ENCODE results near the gene PANX2. TPM values are rescaled to one million over a fixed set of nuclear protein-coding genes. Genes with fewer than 3 reads are reported as not detected.

PANX2 gene
- total and polyA plus RNA-seq, 2 of the 13 experiments (the other 11 are each of a cell fraction or from before 2014, with no cell fraction given): 0.15 to 1.1 TPM

DNA sequence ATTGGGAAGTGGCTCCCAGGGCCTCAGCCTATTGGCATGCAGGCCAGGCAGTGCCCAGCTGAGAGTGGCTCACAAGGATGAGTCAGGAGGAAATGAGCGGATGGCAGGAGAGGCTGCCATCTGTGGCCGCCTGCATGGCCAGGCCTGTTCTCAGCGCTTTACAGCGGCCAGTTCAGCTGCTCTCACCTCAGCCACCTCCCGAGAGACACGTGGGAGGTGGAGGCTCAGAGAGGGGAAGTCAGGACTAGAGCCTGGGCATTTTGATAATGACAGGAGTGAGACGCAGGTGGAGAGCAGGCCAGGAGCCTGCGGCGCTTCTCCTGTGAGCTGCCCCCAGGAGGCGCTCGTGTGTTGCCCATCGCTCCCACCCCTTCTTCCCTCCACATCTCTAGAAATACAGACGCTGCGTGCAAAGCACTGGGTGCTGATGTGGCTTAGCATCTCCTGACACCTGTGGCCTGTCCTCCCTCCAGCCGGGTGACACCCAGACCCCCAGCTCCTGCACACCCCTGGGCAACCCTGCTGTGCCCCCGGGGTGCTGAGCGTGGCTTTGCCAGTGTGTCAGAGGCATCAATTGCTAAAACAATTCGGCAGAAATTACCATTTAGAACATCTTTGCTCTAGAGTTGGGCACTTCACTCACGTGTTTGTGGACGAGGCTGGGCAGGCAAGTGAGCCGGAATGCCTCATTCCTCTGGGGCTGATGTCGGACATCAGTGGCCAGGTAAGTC, 21.4 kb upstream of the PANX2 start (continued):
- TF ChIP-seq ZNF496 (CRISPR knock-in tag; IDR thresholded peaks at IDR 0.05; ENCODE audit: insufficient replicate concordance) (no peak), KDM5A (IDR thresholded peaks at IDR 0.05; ENCODE audit: borderline replicate concordance, low read length) (no peak), SALL1 (CRISPR knock-in tag; IDR thresholded peaks at IDR 0.05) (0 out of 2 replicates have a peak, but pooled peaks have one; percentile 30), NCOA2 (CRISPR knock-in tag; IDR thresholded peaks at IDR 0.05) (no peak), ZBTB8A (CRISPR knock-in tag; IDR thresholded peaks at IDR 0.05; ENCODE audit: borderline replicate concordance, low read depth) (no peak), CCAR2 (optimal IDR thresholded peaks at IDR 0.05; ENCODE audit: low read depth, low read length) (no peak), ZFY (CRISPR knock-in tag; IDR thresholded peaks at IDR 0.05) (peak; percentile 38; the same call in 1 of the 2 replicates), KLF6 (CRISPR knock-in tag; IDR thresholded peaks at IDR 0.05) (no peak), ZNF652 (CRISPR knock-in tag; IDR thresholded peaks at IDR 0.05; ENCODE audit: borderline replicate concordance, low read depth) (no peak), ARNTL (CRISPR knock-in tag; IDR thresholded peaks at IDR 0.05) (no peak), KLF12 (CRISPR knock-in tag; IDR thresholded peaks at IDR 0.05; ENCODE audit: borderline replicate concordance) (0 out of 2 replicates have a peak, but pooled peaks have one; percentile 34), XRCC5 (optimal IDR thresholded peaks at IDR 0.05; ENCODE audit: low read length) (peak; percentile 86), HNRNPK (IDR thresholded peaks at IDR 0.05; ENCODE audit: low read depth, low read length, poor library complexity, severe bottlenecking) (no peak), SMYD3 (CRISPR knock-in tag; IDR thresholded peaks at IDR 0.05) (no peak), ZNF501 (CRISPR knock-in tag; IDR thresholded peaks at IDR 0.05) (no peak), RORA (CRISPR knock-in tag; IDR thresholded peaks at IDR 0.05) (no peak), ZNF20 (CRISPR knock-in tag; IDR thresholded peaks at IDR 0.05) (no peak), MED1 (CRISPR knock-in tag; IDR thresholded peaks at IDR 0.05) (peak; percentile 31; the same call in 1 of the 2 replicates), KLF11 (CRISPR knock-in tag; IDR thresholded peaks at IDR 0.05) (no peak), THAP11 (CRISPR knock-in tag; IDR thresholded peaks at IDR 0.05) (peak; percentile 43; the same call in 1 of the 2 replicates), ZKSCAN1 (IDR thresholded peaks at IDR 0.05; ENCODE audit: low read length) (no peak), ZNF547 (CRISPR knock-in tag; IDR thresholded peaks at IDR 0.05) (no peak), ZNF839 (CRISPR knock-in tag; IDR thresholded peaks at IDR 0.05; ENCODE audit: borderline replicate concordance) (0 out of 2 replicates have a peak, but pooled peaks have one; percentile 64), FOXA3 (CRISPR knock-in tag; IDR thresholded peaks at IDR 0.05) (no peak), ZNF788 (CRISPR knock-in tag; IDR thresholded peaks at IDR 0.05; ENCODE audit: borderline replicate concordance) (no peak; the same call in 1 of the 2 replicates)
- TF ChIP-seq, protein P1, sequence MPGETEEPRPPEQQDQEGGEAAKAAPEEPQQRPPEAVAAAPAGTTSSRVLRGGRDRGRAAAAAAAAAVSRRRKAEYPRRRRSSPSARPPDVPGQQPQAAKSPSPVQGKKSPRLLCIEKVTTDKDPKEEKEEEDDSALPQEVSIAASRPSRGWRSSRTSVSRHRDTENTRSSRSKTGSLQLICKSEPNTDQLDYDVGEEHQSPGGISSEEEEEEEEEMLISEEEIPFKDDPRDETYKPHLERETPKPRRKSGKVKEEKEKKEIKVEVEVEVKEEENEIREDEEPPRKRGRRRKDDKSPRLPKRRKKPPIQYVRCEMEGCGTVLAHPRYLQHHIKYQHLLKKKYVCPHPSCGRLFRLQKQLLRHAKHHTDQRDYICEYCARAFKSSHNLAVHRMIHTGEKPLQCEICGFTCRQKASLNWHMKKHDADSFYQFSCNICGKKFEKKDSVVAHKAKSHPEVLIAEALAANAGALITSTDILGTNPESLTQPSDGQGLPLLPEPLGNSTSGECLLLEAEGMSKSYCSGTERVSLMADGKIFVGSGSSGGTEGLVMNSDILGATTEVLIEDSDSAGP (CRISPR knock-in tag; IDR thresholded peaks at IDR 0.05; ENCODE audit: borderline replicate concordance): peak; percentile 15; the same call in 1 of the 2 replicates
- TF ChIP-seq, protein P2, sequence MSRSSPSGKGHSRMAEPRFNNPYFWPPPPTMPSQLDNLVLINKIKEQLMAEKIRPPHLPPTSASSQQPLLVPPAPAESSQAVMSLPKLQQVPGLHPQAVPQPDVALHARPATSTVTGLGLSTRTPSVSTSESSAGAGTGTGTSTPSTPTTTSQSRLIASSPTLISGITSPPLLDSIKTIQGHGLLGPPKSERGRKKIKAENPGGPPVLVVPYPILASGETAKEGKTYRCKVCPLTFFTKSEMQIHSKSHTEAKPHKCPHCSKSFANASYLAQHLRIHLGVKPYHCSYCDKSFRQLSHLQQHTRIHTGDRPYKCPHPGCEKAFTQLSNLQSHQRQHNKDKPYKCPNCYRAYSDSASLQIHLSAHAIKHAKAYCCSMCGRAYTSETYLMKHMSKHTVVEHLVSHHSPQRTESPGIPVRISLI (CRISPR knock-in tag; IDR thresholded peaks at IDR 0.05; ENCODE audit: borderline replicate concordance): 0 out of 2 replicates have a peak, but pooled peaks have one; percentile 20
- TF ChIP-seq, protein P3, sequence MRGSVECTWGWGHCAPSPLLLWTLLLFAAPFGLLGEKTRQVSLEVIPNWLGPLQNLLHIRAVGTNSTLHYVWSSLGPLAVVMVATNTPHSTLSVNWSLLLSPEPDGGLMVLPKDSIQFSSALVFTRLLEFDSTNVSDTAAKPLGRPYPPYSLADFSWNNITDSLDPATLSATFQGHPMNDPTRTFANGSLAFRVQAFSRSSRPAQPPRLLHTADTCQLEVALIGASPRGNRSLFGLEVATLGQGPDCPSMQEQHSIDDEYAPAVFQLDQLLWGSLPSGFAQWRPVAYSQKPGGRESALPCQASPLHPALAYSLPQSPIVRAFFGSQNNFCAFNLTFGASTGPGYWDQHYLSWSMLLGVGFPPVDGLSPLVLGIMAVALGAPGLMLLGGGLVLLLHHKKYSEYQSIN (CRISPR knock-in tag; IDR thresholded peaks at IDR 0.05; ENCODE audit: borderline replicate concordance): no peak

All from HepG2 (cell line).